HCT116 (cell line): ENCODE data around the gene TELO2. TPM values are rescaled to one million over a fixed set of nuclear protein-coding genes. Genes with fewer than 3 reads are reported as not detected.

Experiments used
- ATAC-seq: fragments of 200-7000 bp; cut with Tn5 transposase; 2 replicates; pipeline ENCODE4 v1.9.1; 2020; ENCODE audit warnings: mild to moderate bottlenecking, moderate library complexity
- BruUV-seq: library from RNA; stranded (reverse); fragments of 400-500 nt; replicated peaks from 2 replicates; lab custom pipeline; 2021; lab: Mats Ljungman, UMichigan
- CTCF ChIA-PET: fragments of 300-600 bp; sonication (Branson Sonifier 250); formaldehyde crosslinking; loops from one replicate; lab custom pipeline; 2021; ENCODE audit warnings: antibody characterized with exemption; lab: Charles Lee
- POLR2A ChIA-PET: fragments of 300-600, 350-600 bp; sonication (Branson Sonifier 250); formaldehyde crosslinking; loops from one replicate; lab custom pipeline; 2021; ENCODE audit warnings: antibody characterized with exemption; lab: Charles Lee
- RAD21 ChIA-PET, 2 experiments: fragments of 300-600 bp; sonication (Branson Sonifier 250); formaldehyde crosslinking; loops; one replicate each; lab custom pipeline; 2023; ENCODE audit warnings: low total read pairs in 2 of 2; ENCODE audit not compliant: uncharacterized antibody in 2 of 2, unreplicated experiment in 2 of 2, low non-redundant PET in 1 of 2; lab: Charles Lee
- DNase-seq: peaks from one replicate; pipeline ENCODE4 v3.0.0-alpha.2; 2010; ENCODE audit warnings: low read depth, low spot score
- H2AFZ ChIP-seq: fragments of 200-600 bp; shearing (Covaris generic), sonication (generic); 2 replicates; pipeline ENCODE4 v1.6.1; 2017; ENCODE audit warnings: low read depth, mixed run types, mixed read lengths, antibody characterized with exemption, low read length; ENCODE audit not compliant: poor library complexity, severe bottlenecking
- H3K27ac ChIP-seq: 2 replicates; pipeline ENCODE4 v1.5.1; 2012; ENCODE audit warnings: low read depth, low read length
- H3K27me3 ChIP-seq: fragments of 200-600 bp; sonication (generic); 2 replicates; pipeline ENCODE4 v1.6.1; 2016; ENCODE audit warnings: mixed run types, low read length, mixed read lengths; ENCODE audit not compliant: insufficient read depth
- H3K36me3 ChIP-seq, 2 experiments: fragments of 200-500 bp in 1 of 2; fragments of 200-600 bp in 1 of 2; sonication (Bioruptor generic) in 1 of 2; sonication (generic) in 1 of 2; 2 replicates each; pipeline versions ENCODE4 v1.5.1 to v1.6.1; 2014 to 2016; ENCODE audit warnings: low read length in 2 of 2, inconsistent platforms in 1 of 2, mixed read lengths in 1 of 2, mixed run types in 1 of 2; ENCODE audit not compliant: insufficient read depth in 2 of 2, control insufficient read depth in 1 of 2
- H3K4me1 ChIP-seq, 2 experiments: fragments of 200-600 bp in 1 of 2; sonication (generic) in 1 of 2; 2 replicates each; pipeline versions ENCODE4 v1.5.1 to v1.6.1; 2012 to 2017; ENCODE audit warnings: low read length in 2 of 2, inconsistent platforms in 1 of 2, mild to moderate bottlenecking in 1 of 2, mixed read lengths in 1 of 2, mixed run types in 1 of 2, moderate library complexity in 1 of 2; ENCODE audit not compliant: insufficient read depth in 2 of 2, control insufficient read depth in 1 of 2
- H3K4me2 ChIP-seq: fragments of 200-600 bp; sonication (generic); 2 replicates; pipeline ENCODE4 v1.6.1; 2017; ENCODE audit warnings: mixed run types, low read length, mixed read lengths
- H3K4me3 ChIP-seq, 2 experiments: fragments of 200-600 bp in 1 of 2; sonication (generic) in 1 of 2; replicated peaks in 1 of 2; 2 replicates each; pipeline ENCODE4 v1.5.1; 2011 to 2016; ENCODE audit warnings: low read length in 2 of 2, control low read depth in 1 of 2, low read depth in 1 of 2, mild to moderate bottlenecking in 1 of 2, mixed read lengths in 1 of 2, mixed run types in 1 of 2
- H3K79me2 ChIP-seq: fragments of 200-600 bp; sonication (generic); 2 replicates; pipeline ENCODE4 v1.6.1; 2017; ENCODE audit warnings: mild to moderate bottlenecking, mixed run types, low read length, moderate library complexity, mixed read lengths; ENCODE audit not compliant: insufficient read depth
- H3K9ac ChIP-seq: fragments of 200-600 bp; sonication (generic); 2 replicates; pipeline ENCODE4 v1.6.1; 2016; ENCODE audit warnings: low read length, mixed read lengths
- H3K9me2 ChIP-seq: fragments of 200-600 bp; sonication (generic), shearing (Covaris generic); 2 replicates; pipeline ENCODE4 v1.6.1; 2017; ENCODE audit warnings: mixed run types, mild to moderate bottlenecking, moderate library complexity; ENCODE audit not compliant: insufficient read depth
- H3K9me3 ChIP-seq, 2 experiments: fragments of 200-500 bp in 1 of 2; fragments of 200-600 bp in 1 of 2; sonication (Bioruptor generic) in 1 of 2; sonication (generic) in 1 of 2; 2 replicates each; pipeline ENCODE4 v1.6.1; 2014 to 2017; ENCODE audit warnings: low read length in 2 of 2, mixed read lengths in 2 of 2, inconsistent platforms in 1 of 2, low read depth in 1 of 2, mild to moderate bottlenecking in 1 of 2, mixed run types in 1 of 2, moderate library complexity in 1 of 2; ENCODE audit not compliant: control insufficient read depth in 1 of 2, insufficient read depth in 1 of 2
- H4K20me1 ChIP-seq: fragments of 200-600 bp; sonication (generic), shearing (Covaris generic); 2 replicates; pipeline ENCODE4 v1.6.1; 2017; ENCODE audit warnings: mixed run types, mild to moderate bottlenecking, moderate library complexity; ENCODE audit not compliant: insufficient read depth
- CBX3 ChIP-seq: IDR thresholded peaks from 2 replicates; pipeline ENCODE4 v1.6.1; 2012; ENCODE audit warnings: low read depth
- CTCF ChIP-seq, 3 experiments: fragments of 200-600 bp in 1 of 3; sonication (generic) in 1 of 3; IDR thresholded peaks in 2 of 3; conservative IDR thresholded peaks in 1 of 3; 2 replicates each; pipeline ENCODE4 v1.5.1; 2012 to 2017; ENCODE audit warnings: low read depth in 2 of 3, low read length in 2 of 3, antibody characterized with exemption in 1 of 3, borderline replicate concordance in 1 of 3, control low read depth in 1 of 3, mild to moderate bottlenecking in 1 of 3, mixed read lengths in 1 of 3, mixed run types in 1 of 3, moderate library complexity in 1 of 3; ENCODE audit not compliant: insufficient read depth in 1 of 3
- EGR1 ChIP-seq: IDR thresholded peaks from 2 replicates; pipeline ENCODE4 v1.6.1; 2012; ENCODE audit warnings: low read depth
- ELF1 ChIP-seq: IDR thresholded peaks from 2 replicates; pipeline ENCODE4 v1.6.1; 2012; ENCODE audit warnings: low read depth, borderline replicate concordance
- FOSL1 ChIP-seq: IDR thresholded peaks from 2 replicates; pipeline ENCODE4 v1.6.1; 2012; ENCODE audit warnings: low read depth
- MAX ChIP-seq: IDR thresholded peaks from 2 replicates; pipeline ENCODE4 v1.6.1; 2012
- POLR2A ChIP-seq: IDR thresholded peaks from 2 replicates; pipeline ENCODE4 v1.7.0; 2011; ENCODE audit warnings: borderline replicate concordance; ENCODE audit not compliant: insufficient read depth, insufficient read length; ENCODE audit errors: extremely low read depth
- POLR2AphosphoS5 ChIP-seq: IDR thresholded peaks from 2 replicates; pipeline ENCODE4 v1.6.1; 2011; ENCODE audit warnings: mild to moderate bottlenecking, low read depth, low read length, moderate library complexity
- RAD21 ChIP-seq: IDR thresholded peaks from 2 replicates; pipeline ENCODE4 v1.6.1; 2012; ENCODE audit warnings: low read depth, mild to moderate bottlenecking
- SIN3A ChIP-seq: IDR thresholded peaks from 2 replicates; pipeline ENCODE4 v1.6.1; 2012; ENCODE audit warnings: low read depth
- SP1 ChIP-seq: IDR thresholded peaks from 2 replicates; pipeline ENCODE4 v1.6.1; 2012; ENCODE audit warnings: low read depth
- SRF ChIP-seq: IDR thresholded peaks from 2 replicates; pipeline ENCODE4 v1.6.1; 2012; ENCODE audit warnings: low read depth
- TCF7L2 ChIP-seq: IDR thresholded peaks from 2 replicates; pipeline ENCODE4 v1.7.0; 2011; ENCODE audit warnings: borderline replicate concordance, inconsistent platforms; ENCODE audit not compliant: insufficient read depth, insufficient read length; ENCODE audit errors: extremely low read depth
- YY1 ChIP-seq: IDR thresholded peaks from 2 replicates; pipeline ENCODE4 v1.6.1; 2011; ENCODE audit warnings: low read length, low read depth, moderate library complexity, mild to moderate bottlenecking; ENCODE audit not compliant: insufficient replicate concordance; ENCODE audit errors: extremely low read depth
- ZFX ChIP-seq: fragments of 450-650 bp; IDR thresholded peaks from 2 replicates; pipeline ENCODE4 v1.6.1; 2017
- intact Hi-C: fragments of 100-400 bp; cut with micrococcal nuclease; formaldehyde crosslinking; loops from 2 replicates; pipeline ENCODE4 v1.10.0; 2022
- total RNA-seq: library from RNA; stranded (reverse); gene quantifications from one replicate; pipeline ENCODE4 v1.2.1, GENCODE V29; 2021; ENCODE audit not compliant: unreplicated experiment

Gene TELO2
- total RNA-seq, 1 experiment from 2014 or later, result 74.3 TPM

- RAD21 ChIA-PET, result no interaction called here
- no TSS peak for BruUV-seq
- no peak for ATAC-seq
- Histone ChIP-seq H3K79me2 (no peaks in the 10 kb centered on the region), H3K9me2 (no peaks in the 10 kb centered on the region), H3K27me3 (no peaks in the 10 kb centered on the region), H3K9me3 (no peaks in the 10 kb centered on the region), H4K20me1 (no peaks in the 10 kb centered on the region), H3K36me3 (no peaks in the 10 kb centered on the region)
- POLR2A ChIA-PET, result no interaction called here
- TF ChIP-seq EGR1, result no peak
- TF ChIP-seq ZFX, result no peak
- TF ChIP-seq SIN3A, result no peak
- TF ChIP-seq POLR2A, result no peak
- no peak for TF ChIP-seq CBX3
- TF ChIP-seq TCF7L2, result no peak
- TF ChIP-seq RAD21, result no peak
- TF ChIP-seq SP1, result no peak
- TF ChIP-seq FOSL1, result no peak
- no peak for TF ChIP-seq ELF1
- TF ChIP-seq YY1, result no peak
- TF ChIP-seq POLR2AphosphoS5, result no peak
- TF ChIP-seq CTCF (IDR thresholded peaks at IDR 0.05 in 2 of 3, conservative IDR thresholded peaks at IDR 0.05 in 1 of 3; ENCODE audit: borderline replicate concordance in 1 of 3, insufficient read depth in 1 of 3, low read depth in 2 of 3, low read length in 2 of 3), result no peak
- no peak for TF ChIP-seq SRF
- TF ChIP-seq MAX, result no peak
- TF ChIP-seq, all 23 proteins: peak for 0
- no peak for DNase-seq
- intact Hi-C loops, result no loop called here
- Histone ChIP-seq H2AFZ (no peak overlapping the region), H3K4me1 (no peaks in the 10 kb centered on the region), H3K27ac (no peak overlapping the region), H3K4me3 (no peak overlapping the region), H3K4me2 (no peak overlapping the region), H3K9ac (no peak overlapping the region)
- CTCF ChIA-PET, result no interaction called here
These were observed 30.6 kb downstream of the TELO2 start for GRCh38 chr16:1523581-1524245.
